Adrenal gland (tissue), 12 donors: Measurements from ENCODE around the gene ATXN7. TPM values are rescaled to one million over a fixed set of nuclear protein-coding genes. Genes with fewer than 3 reads are reported as not detected.

Source experiments
- DNase-seq, 7 donors: peaks; one replicate each; pipeline ENCODE4 v3.0.0-alpha.2; 2019 to 2020
- H3K27ac ChIP-seq, 5 donors: fragments of 200-600 bp; sonication (generic) in 4 of 5; 1 replicate in 3 of 5; 2 replicates in 2 of 5; pipeline versions ENCODE4 v1.5.1 to v1.8.0; 2016 to 2020; ENCODE audit warnings: mild to moderate bottlenecking in 1 of 5
- H3K27me3 ChIP-seq: fragments of 200-600 bp; 2 replicates; pipeline ENCODE4 v1.8.0; 2021
- H3K36me3 ChIP-seq, 2 donors: fragments of 200-600 bp; replicated peaks in 1 of 2; 1 replicate in 1 of 2; 2 replicates in 1 of 2; pipeline versions ENCODE4 v1.5.1 to v1.8.0; 2018 to 2022
- H3K4me1 ChIP-seq, 2 donors: fragments of 200-600 bp; replicated peaks in 1 of 2; 1 replicate in 1 of 2; 2 replicates in 1 of 2; pipeline versions ENCODE4 v1.5.1 to v1.8.0; 2018 to 2021
- H3K4me3 ChIP-seq, 4 donors: fragments of 200-600 bp; sonication (generic) in 3 of 4; one replicate each; pipeline ENCODE4 v1.5.1; 2016 to 2018
- H3K9me3 ChIP-seq, 3 donors: fragments of 200-600 bp; sonication (generic) in 1 of 3; replicated peaks in 1 of 3; 1 replicate in 2 of 3; 2 replicates in 1 of 3; pipeline versions ENCODE4 v1.5.1 to v1.8.0; 2016 to 2021
- POLR2A ChIP-seq, 2 donors: fragments of 450-650 bp; IDR thresholded peaks; one replicate each; pipeline ENCODE4 v1.6.1; 2017; ENCODE audit warnings: antibody characterized with exemption in 2 of 2, mild to moderate bottlenecking in 2 of 2, moderate library complexity in 1 of 2
- WGBS, 4 donors: extraction: QIAGEN DNeasy Blood & Tissue Kit in 2 of 4; methylation state at CpG; one replicate each; pipeline versions ENCODE4 v1.1.5 to v1.1.7; 2013 to 2017; 5-methylcytosine and 5-hydroxymethylcytosine counted together
- intact Hi-C, 2 donors: fragments of 100-400 bp; cut with DNase I; formaldehyde crosslinking; loops; one replicate each; pipeline versions ENCODE4 v1.14.1 to v1.15.0; 2022 to 2023
- polyA plus RNA-seq, 3 donors: library from polyadenylated mRNA; stranded (reverse); fragments of 200-250 nt in 2 of 3; fragments of 350-450 nt in 1 of 3; fragmentation: Illumina TruSeq in 1 of 3; extraction: RNeasy Lipid Tissue Mini Kit (QIAGEN cat#74804) in 1 of 3; gene quantifications; one replicate each; pipeline ENCODE4 v1.2.3, GENCODE V29; 2013 to 2014
- total RNA-seq, 9 donors: library from RNA; depleted of rRNA in 4 of 9; stranded (reverse); fragments of >200 nt in 4 of 9; fragments of 120-200 nt in 1 of 9; fragmentation: NEBNext Ultra II Directional in 1 of 9; extraction: Animal tissue kit (Norgen Biotek cat#: 25700) in 1 of 9; gene quantifications; one replicate each; pipeline versions ENCODE4 v1.1.0 to v1.2.4, GENCODE V29; 2013 to 2023
- TF ChIP-seq, protein P1 (sequence below), 6 experiments: fragments of 450-650 bp in 4 of 6; fragments of 200-600 bp in 2 of 6; sonication (generic) in 1 of 6; IDR thresholded peaks; 1 replicate in 5 of 6; 2 replicates in 1 of 6; pipeline versions ENCODE4 v1.5.1 to v1.8.0; 2016 to 2021; ENCODE audit warnings: antibody characterized with exemption in 6 of 6, mild to moderate bottlenecking in 2 of 6, moderate library complexity in 1 of 6
- donor health status: healthy with polysubstance abuse.
- donor health status: Bipolar disorder and iron deficiency.
- donor health status: DM: yes; HTN: yes; CAD: no.
- donor health status: DM: no; HTN: no; CAD: no.
- donor health status: DM: no; HTN: no; CAD: no.
- donor health status: DM: yes; HTN: yes; CAD: no.

Gene ATXN7
- total and polyA plus RNA-seq, 12 donors = 4.1 to 27.3 (median 18.0) TPM

DNA sequence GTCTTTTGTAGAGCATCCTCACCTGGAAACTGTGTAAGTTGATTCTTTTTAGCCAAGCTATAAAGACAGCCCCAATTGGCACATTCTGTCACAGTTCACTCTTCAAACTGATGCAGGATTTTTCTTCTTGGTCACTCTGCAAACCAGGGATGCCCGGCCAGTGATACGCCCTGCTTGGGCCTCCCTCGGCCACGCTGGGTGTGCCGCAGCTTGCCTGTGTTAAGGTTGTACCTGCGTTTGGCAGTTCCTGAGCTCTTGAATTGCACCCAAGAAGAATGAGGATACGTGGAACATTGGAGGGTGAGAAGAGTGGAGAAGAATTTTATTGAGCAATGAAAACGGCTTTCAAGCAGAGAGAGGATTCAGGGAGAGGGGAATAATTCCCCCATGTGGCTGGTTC lies 109.7 kb downstream of the ATXN7 start:
- no peaks in the 10 kb centered on the region for H3K36me3 ChIP-seq
- H3K4me1 ChIP-seq = peaks cover 13 to 50% of the 10 kb centered on the region in 2 donors
- H3K27me3 ChIP-seq = no peaks in the 10 kb centered on the region
- intact Hi-C loops = no loop called here
- H3K4me3 ChIP-seq = no peak overlapping the region
- no peak overlapping the region for H3K27ac ChIP-seq
- TF ChIP-seq POLR2A (IDR thresholded peaks at IDR 0.05) = no peak
- TF ChIP-seq, protein P1, sequence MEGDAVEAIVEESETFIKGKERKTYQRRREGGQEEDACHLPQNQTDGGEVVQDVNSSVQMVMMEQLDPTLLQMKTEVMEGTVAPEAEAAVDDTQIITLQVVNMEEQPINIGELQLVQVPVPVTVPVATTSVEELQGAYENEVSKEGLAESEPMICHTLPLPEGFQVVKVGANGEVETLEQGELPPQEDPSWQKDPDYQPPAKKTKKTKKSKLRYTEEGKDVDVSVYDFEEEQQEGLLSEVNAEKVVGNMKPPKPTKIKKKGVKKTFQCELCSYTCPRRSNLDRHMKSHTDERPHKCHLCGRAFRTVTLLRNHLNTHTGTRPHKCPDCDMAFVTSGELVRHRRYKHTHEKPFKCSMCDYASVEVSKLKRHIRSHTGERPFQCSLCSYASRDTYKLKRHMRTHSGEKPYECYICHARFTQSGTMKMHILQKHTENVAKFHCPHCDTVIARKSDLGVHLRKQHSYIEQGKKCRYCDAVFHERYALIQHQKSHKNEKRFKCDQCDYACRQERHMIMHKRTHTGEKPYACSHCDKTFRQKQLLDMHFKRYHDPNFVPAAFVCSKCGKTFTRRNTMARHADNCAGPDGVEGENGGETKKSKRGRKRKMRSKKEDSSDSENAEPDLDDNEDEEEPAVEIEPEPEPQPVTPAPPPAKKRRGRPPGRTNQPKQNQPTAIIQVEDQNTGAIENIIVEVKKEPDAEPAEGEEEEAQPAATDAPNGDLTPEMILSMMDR (IDR thresholded peaks at IDR 0.05) = no peak
- DNase-seq = no peak
- 90 to 99% (median 98%) methylated on average over 8 of the region's 8 CpGs for WGBS, 4 donors
- no peaks in the 10 kb centered on the region for H3K9me3 ChIP-seq

DNA sequence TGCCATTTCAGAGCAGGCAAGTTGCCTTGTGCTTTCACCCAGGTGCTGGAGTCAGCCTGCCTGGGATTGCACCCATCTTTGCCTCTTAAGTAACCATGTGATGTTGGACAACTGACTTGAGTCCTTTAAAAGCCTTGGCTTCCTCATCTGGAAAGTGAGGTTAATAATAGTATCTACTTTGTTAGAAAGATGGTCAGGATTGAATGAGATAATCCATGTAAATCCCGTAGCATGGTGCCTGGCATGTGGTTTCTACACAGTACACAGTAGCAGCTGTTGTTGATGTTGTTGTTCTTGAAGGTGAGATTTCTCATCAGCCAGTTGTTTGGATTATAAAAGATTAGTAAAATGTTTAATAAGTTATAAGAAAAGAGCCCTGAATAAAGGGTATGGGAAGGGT lies 110.8 kb downstream of the ATXN7 start:
- no peak overlapping the region for H3K4me3 ChIP-seq
- H3K27ac ChIP-seq = no peak overlapping the region
- peaks cover 12 to 44% of the 10 kb centered on the region in 2 donors for H3K4me1 ChIP-seq
- H3K9me3 ChIP-seq = no peaks in the 10 kb centered on the region
- DNase-seq = no peak
- TF ChIP-seq, protein P1 (IDR thresholded peaks at IDR 0.05) = no peak
- H3K36me3 ChIP-seq = peaks cover 0 to under 1% of the 10 kb centered on the region in 2 donors
- intact Hi-C loops = no loop called here
- H3K27me3 ChIP-seq = no peaks in the 10 kb centered on the region
- 92 to 96% (median 94%) methylated on average over 1 of the region's 1 CpG for WGBS, 4 donors

DNA sequence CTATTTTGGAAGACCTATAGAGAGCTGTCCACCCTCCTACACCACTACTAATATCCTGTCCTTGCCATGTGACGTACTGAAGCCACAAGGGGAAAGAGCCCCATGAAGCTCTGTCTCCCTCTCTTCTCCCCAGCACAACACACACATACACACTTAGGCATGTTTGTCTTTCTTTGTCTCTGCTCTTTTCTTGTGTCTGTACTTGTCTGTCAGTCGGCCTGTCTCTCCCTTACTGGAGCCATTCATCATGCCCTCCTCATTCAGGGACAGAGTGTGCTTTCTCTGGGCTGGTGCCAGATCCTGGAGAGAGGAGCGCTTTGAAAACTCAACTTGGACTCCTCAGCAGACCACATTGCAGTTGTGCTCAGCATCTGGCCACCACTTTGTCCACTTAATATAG lies 112.1 kb downstream of the ATXN7 start:
- H3K9me3 ChIP-seq = no peaks in the 10 kb centered on the region
- intact Hi-C loops = no loop called here
- no peak overlapping the region for H3K4me3 ChIP-seq
- 14 to 34% (median 25%) methylated on average over 3 of the region's 3 CpGs for WGBS, 4 donors
- TF ChIP-seq, protein P1 (IDR thresholded peaks at IDR 0.05) = no peak
- H3K27ac ChIP-seq = peak overlapping the region in 1 of 5 donors; percentile 47
- DNase-seq = peak; percentile 48 to 78 (median 61)
- peaks cover 12 to 42% of the 10 kb centered on the region in 2 donors for H3K4me1 ChIP-seq
- peaks cover 0 to 13% of the 10 kb centered on the region in 2 donors for H3K36me3 ChIP-seq
- H3K27me3 ChIP-seq = no peaks in the 10 kb centered on the region

DNA sequence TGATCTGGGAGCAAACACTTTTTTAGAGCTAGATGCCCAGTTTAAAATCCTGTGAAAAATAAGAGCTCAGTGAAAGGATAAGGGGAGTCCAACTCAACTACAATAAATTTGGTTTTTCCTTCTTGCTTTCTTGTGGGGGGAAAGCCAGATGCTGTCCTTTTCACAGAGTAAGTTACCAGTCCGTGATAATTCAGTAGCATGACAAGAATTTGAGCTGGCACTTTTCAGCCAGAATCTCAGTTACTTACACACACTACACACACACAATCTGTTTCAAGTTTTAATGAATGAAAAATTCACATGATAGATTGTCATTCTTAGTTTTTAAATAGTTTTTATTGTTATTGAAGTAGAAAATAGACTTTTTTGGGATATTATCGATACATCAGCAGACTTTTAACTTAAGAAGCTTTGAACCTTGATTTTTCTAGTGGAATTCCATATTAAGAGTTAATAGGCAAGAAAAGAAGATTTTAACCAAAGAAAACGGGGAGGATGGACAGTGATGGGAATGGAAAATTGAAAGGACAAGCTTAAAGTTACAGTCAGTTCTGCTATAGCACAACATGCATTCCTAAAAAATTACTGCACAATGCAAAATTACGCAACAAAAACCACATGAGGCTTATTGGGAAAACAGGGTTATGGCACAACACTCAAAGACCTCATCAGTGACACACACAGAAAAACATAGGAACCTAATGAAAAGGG lies 112.6 kb downstream of the ATXN7 start:
- no peak overlapping the region for H3K4me3 ChIP-seq
- WGBS, 4 donors = 74 to 80% (median 79%) methylated on average over 4 of the region's 4 CpGs
- peaks cover 12 to 36% of the 10 kb centered on the region in 2 donors for H3K4me1 ChIP-seq
- intact Hi-C loops = no loop called here
- H3K27me3 ChIP-seq = no peaks in the 10 kb centered on the region
- peak in 2 of 7 donors; percentile 32 to 43 for DNase-seq
- H3K9me3 ChIP-seq = no peaks in the 10 kb centered on the region
- TF ChIP-seq POLR2A (IDR thresholded peaks at IDR 0.05) = no peak
- TF ChIP-seq, protein P1 (IDR thresholded peaks at IDR 0.05) = no peak
- H3K36me3 ChIP-seq = peaks cover 0 to 19% of the 10 kb centered on the region in 2 donors
- peak overlapping the region in 2 of 5 donors; percentile 45 to 47 for H3K27ac ChIP-seq
